ENCODE data around the gene WFDC9. TPM values are rescaled to one million over a fixed set of nuclear protein-coding genes. Genes with fewer than 3 reads are reported as not detected.

WFDC9 gene
- total RNA-seq, 2 donors from 2014 or later: not detected

DNA sequence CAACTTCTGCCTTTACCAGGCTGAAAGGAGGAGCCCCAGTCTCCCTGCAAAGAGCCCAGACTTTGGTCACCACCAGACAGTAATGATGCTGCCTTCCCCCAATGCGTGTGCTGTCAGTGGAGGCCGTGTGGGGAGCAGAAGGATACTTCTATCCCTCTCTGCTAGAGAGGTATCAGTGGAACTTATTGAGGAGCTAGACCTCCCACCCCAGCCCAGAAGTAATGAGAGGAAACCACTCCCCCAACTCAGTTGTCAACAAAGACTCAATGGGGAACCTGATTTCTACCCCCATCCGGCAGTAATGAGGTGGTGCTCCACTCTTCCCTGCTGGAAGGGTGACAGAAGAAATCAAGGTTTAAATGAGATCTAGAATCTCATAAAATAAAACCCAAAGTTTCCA is 47.6 kb downstream of the WFDC9 start:
- TF ChIP-seq, protein P1, sequence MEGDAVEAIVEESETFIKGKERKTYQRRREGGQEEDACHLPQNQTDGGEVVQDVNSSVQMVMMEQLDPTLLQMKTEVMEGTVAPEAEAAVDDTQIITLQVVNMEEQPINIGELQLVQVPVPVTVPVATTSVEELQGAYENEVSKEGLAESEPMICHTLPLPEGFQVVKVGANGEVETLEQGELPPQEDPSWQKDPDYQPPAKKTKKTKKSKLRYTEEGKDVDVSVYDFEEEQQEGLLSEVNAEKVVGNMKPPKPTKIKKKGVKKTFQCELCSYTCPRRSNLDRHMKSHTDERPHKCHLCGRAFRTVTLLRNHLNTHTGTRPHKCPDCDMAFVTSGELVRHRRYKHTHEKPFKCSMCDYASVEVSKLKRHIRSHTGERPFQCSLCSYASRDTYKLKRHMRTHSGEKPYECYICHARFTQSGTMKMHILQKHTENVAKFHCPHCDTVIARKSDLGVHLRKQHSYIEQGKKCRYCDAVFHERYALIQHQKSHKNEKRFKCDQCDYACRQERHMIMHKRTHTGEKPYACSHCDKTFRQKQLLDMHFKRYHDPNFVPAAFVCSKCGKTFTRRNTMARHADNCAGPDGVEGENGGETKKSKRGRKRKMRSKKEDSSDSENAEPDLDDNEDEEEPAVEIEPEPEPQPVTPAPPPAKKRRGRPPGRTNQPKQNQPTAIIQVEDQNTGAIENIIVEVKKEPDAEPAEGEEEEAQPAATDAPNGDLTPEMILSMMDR (IDR thresholded peaks at IDR 0.05): no peak
- Histone ChIP-seq H3K4me3 (no peak overlapping the region), H3K4me1 (ENCODE audit: control insufficient read depth in 1 of 2, low read depth in 2 of 2) (no peaks in the 10 kb centered on the region), H3K36me3 (no peaks in the 10 kb centered on the region), H3K27ac (no peak overlapping the region), H3K9me3 (no peaks in the 10 kb centered on the region), H3K27me3 (replicated peaks; ENCODE audit: insufficient read depth) (no peaks in the 10 kb centered on the region)
- DNase-seq (ENCODE audit: low spot score) (no peak), ATAC-seq (ENCODE audit: insufficient number of reproducible peaks, low FRiP score, low read depth) (no peak)

DNA sequence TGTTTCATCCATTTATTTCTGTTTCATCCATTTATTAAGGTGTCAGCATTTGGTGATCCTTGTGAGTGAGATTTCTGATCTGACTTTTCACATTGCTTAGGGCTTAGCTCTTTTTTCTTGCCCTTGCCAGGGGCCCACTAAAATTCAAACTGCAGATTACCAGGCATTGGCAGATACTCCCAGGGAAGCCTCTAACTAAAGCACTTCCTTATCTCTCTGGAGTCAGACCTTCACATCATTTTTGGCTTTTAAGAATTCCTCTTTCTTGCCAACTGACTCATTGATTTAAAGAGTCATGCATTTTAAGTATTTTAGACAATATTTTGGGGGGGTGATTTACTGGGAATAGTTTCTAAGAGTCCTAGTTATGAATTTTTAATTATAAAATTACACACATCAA is 49.4 kb downstream of the WFDC9 start:
- no peaks in the 10 kb centered on the region for H3K27me3 ChIP-seq (replicated peaks; ENCODE audit: insufficient read depth)
- TF ChIP-seq, protein P1 (IDR thresholded peaks at IDR 0.05): no peak
- no peak for ATAC-seq (ENCODE audit: insufficient number of reproducible peaks, low FRiP score, low read depth)

DNA sequence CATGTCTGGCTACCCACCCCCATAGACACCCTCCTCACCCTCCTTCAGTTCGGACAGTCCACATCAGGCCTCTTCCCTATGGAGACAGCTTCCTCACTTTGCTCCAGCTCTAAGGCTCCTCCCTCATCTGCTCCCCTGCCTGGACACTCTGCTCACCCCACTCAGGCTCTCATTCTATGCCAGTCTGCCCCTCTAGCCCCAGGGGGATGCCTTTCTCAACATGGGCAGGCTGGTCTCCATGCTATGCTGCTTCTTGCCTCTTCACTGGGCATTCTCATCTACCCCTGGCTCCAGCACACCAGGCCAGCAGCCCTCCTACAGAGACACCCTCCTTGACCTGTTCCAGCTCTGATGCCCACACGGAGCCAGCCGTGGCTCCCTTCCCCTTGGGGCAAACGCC is 51.9 kb downstream of the WFDC9 start, which contains the start of gene WFDC8:
WFDC8 (minus strand) TSS at position 101 of the 400 bp plus-strand sequence; CDS start at position 64, 37 bp downstream.
- TF ChIP-seq, protein P1 (IDR thresholded peaks at IDR 0.05): no peak
- no peaks in the 10 kb centered on the region for H3K27me3 ChIP-seq (replicated peaks; ENCODE audit: insufficient read depth)
- no peak within 1 kb of the TSS for H3K4me3 ChIP-seq
- no peaks in the 10 kb centered on the region for H3K4me1 ChIP-seq (ENCODE audit: control insufficient read depth in 1 of 2, low read depth in 2 of 2)
- DNase-seq (ENCODE audit: low spot score) (no peak), ATAC-seq (ENCODE audit: insufficient number of reproducible peaks, low FRiP score, low read depth) (no peak)
- no peak within 1 kb of the TSS for H3K27ac ChIP-seq
- no peaks in the 10 kb centered on the region for H3K9me3 ChIP-seq
- H3K36me3 ChIP-seq: no peaks in the 10 kb centered on the region

More for the DNA sequence above, 49.4 kb downstream of the WFDC9 start:
- H3K27ac ChIP-seq: no peak overlapping the region
- H3K36me3 ChIP-seq: no peaks in the 10 kb centered on the region
- no peaks in the 10 kb centered on the region for H3K4me1 ChIP-seq (ENCODE audit: control insufficient read depth in 1 of 2, low read depth in 2 of 2)
- DNase-seq (ENCODE audit: low spot score): no peak
- H3K4me3 ChIP-seq: no peak overlapping the region
- no peaks in the 10 kb centered on the region for H3K9me3 ChIP-seq

DNA sequence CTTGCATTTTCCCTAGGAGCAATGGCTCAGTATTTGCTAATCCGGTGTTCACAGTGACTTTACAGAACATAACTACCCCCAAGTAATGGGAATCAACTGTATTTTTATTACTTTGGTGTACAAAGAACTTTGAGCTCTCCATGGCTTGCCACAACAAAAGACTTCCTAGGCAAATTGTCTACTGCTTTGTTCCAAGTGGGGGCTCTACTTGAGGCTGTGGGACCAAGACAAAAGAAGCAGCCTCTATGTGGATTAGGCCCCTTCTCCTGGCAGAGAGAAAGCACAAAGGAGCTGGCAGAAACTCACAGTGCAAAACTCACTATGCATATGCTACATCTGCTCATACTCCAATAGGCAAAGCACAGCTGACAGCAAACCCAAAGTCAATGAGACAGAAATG is 52.9 kb downstream of the WFDC9 start:
- TF ChIP-seq, protein P1 (IDR thresholded peaks at IDR 0.05): no peak
- no peaks in the 10 kb centered on the region for H3K9me3 ChIP-seq

DNA sequence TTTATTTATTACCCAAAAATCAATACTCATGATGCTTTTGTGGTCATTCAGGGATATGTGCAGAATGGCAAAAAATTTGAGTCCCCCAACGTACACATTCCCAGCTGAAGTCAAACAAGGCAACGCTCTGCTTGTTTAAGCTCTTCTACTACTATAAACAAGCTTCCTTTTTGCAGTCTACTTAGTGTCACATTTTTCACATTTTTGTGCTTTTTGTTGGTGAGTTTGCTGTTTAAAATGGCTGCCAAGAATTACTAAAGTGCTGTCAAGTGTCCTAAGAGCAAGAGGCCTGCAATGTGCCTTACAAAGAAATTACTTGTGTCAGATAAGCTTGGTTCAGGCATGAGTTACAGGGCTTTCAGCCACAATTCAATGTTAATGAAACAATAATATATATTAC is 54.1 kb downstream of the WFDC9 start:
- TF ChIP-seq, protein P1 (IDR thresholded peaks at IDR 0.05): no peak
- Histone ChIP-seq H3K4me3 (no peak overlapping the region), H3K27ac (no peak overlapping the region), H3K27me3 (replicated peaks; ENCODE audit: insufficient read depth) (no peaks in the 10 kb centered on the region), H3K9me3 (no peaks in the 10 kb centered on the region), H3K36me3 (no peaks in the 10 kb centered on the region), H3K4me1 (ENCODE audit: control insufficient read depth in 1 of 2, low read depth in 2 of 2) (no peaks in the 10 kb centered on the region)
- ATAC-seq (ENCODE audit: insufficient number of reproducible peaks, low FRiP score, low read depth) (no peak), DNase-seq (ENCODE audit: low spot score) (no peak)

More for the DNA sequence above, 52.9 kb downstream of the WFDC9 start:
- no peaks in the 10 kb centered on the region for H3K4me1 ChIP-seq (ENCODE audit: control insufficient read depth in 1 of 2, low read depth in 2 of 2)
- ATAC-seq (ENCODE audit: insufficient number of reproducible peaks, low FRiP score, low read depth) (no peak), DNase-seq (ENCODE audit: low spot score) (no peak)
- no peaks in the 10 kb centered on the region for H3K27me3 ChIP-seq (replicated peaks; ENCODE audit: insufficient read depth)
- no peak overlapping the region for H3K4me3 ChIP-seq
- no peak overlapping the region for H3K27ac ChIP-seq
- H3K36me3 ChIP-seq: no peaks in the 10 kb centered on the region

Measured in thoracic aorta (tissue), 2 donors.